Motor neuron (in vitro differentiated cells): Measurements from ENCODE around the gene CDH19. TPM values are rescaled to one million over a fixed set of nuclear protein-coding genes. Genes with fewer than 3 reads are reported as not detected.
"Not testable (repeated sequence)": the region's sequence is repeated elsewhere in the genome, so short reads cannot be mapped to it uniquely, and the experiment has no call there.

ENCODE experiments used
- ATAC-seq, 8 experiments: fragments of 200-7000 bp; cut with Tn5 transposase; replicated peaks in 6 of 8; 2 replicates each; pipeline ENCODE4 v1.8.0; 2021; ENCODE audit warnings: mild to moderate bottlenecking in 8 of 8, moderate library complexity in 8 of 8
- H3K27ac ChIP-seq, 2 donors: fragments of 250-450 bp; sonication (Bioruptor Pico); 2 replicates each; pipeline ENCODE4 v1.9.0; 2021; ENCODE audit warnings: antibody characterized with exemption in 2 of 2, mild to moderate bottlenecking in 2 of 2, moderate library complexity in 1 of 2
- H3K4me1 ChIP-seq, 2 donors: fragments of 250-450 bp; sonication (Bioruptor Pico); replicated peaks in 1 of 2; 2 replicates each; pipeline ENCODE4 v1.6.1; 2021; ENCODE audit warnings: antibody characterized with exemption in 2 of 2, mild to moderate bottlenecking in 2 of 2, moderate library complexity in 1 of 2
- H3K4me3 ChIP-seq, 5 donors: fragments of 250-450 bp; sonication (Bioruptor Pico); 2 replicates each; pipeline ENCODE4 v1.9.0; 2021; ENCODE audit warnings: antibody characterized with exemption in 5 of 5, mild to moderate bottlenecking in 5 of 5, moderate library complexity in 4 of 5
- WGBS, 10 experiments: fragments of 450-650 bp; shearing (Covaris generic); methylation state at CpG; one replicate each; pipeline ENCODE4 v1.0.0; 2022; 5-methylcytosine and 5-hydroxymethylcytosine counted together
- in situ Hi-C, 9 experiments: fragments of 400-800 bp; cut with MboI; loops; one replicate each; pipeline ENCODE4 v1.15.0; 2021; ENCODE audit warnings: low sequenced_read_pairs in 9 of 9, low pct_unique_long_range_greater_than_20kb in 2 of 9; ENCODE audit not compliant: unreplicated experiment in 9 of 9
- total RNA-seq, 8 experiments: library from RNA; unstranded; fragments of 300-600 nt; gene quantifications; 2 replicates each; pipeline versions ENCODE4 v1.2.3 to v1.2.4, GENCODE V29; 2022

CDH19 gene
- total RNA-seq, 8 experiments from 2014 or later: 0.05 to 3.4 (median 0.07) TPM; not detected in 1

DNA sequence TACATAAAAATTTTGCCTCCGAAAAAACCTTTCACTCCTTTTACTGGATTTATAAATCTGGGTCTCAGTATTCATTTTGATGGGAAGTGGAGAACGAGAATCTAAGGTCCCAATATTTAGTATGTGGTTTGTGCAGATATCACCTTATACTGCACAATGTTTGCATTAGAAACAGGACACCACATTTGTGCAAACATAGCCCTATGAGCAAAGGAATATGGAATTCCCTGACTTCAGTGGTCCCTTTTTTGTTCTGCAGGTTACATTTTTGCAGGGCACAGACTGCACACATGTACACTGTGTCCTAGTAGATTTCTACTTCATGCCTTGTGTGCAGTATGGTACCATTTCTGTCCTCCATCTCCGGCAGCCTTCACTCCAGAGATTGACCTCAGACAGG lies 130.0 kb downstream of the CDH19 start:
- in situ Hi-C loops: no loop called here
- ATAC-seq: no peak

DNA sequence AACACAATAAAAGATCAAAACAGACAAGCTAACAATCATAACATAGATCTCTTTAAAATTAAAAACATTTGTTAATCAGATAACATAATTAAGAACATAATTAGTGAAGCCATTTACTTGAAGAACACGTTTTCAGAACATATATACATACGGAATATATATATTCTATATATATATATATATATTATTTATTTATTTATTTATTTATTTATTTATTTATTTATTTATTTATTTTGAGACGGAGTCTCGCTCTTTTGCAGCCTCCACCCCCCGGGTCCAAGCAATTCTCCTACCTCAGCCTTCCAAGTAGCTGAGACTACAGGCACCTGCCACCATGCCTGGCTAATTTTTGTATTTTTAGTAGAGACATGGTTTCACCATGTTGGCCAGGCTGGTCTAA lies 137.7 kb downstream of the CDH19 start:
- ATAC-seq, H3K4me1 ChIP-seq, H3K27ac ChIP-seq, in situ Hi-C loops, H3K4me3 ChIP-seq: not testable (repeated sequence)
- WGBS, 10 experiments: 7 to 100% (median 73%) methylated on average over 2 to 5 of the region's 5 CpGs

More for the DNA sequence above, 130.0 kb downstream of the CDH19 start:
- no peak overlapping the region for H3K4me3 ChIP-seq
- no peak overlapping the region for H3K27ac ChIP-seq
- H3K4me1 ChIP-seq: no peaks in the 10 kb centered on the region
- 0 to 100% (median 79%) methylated on average over 1 to 3 of the region's 3 CpGs; no CpG with 5 or more reads in 1 of the 10 experiments for WGBS, 10 experiments

GRCh38 chr18:66461344-66461743 lies 142.5 kb downstream of the CDH19 start:
- 3 to 83% (median 56%) methylated on average over 2 to 3 of the region's 3 CpGs for WGBS, 10 experiments
- in situ Hi-C loops: no loop called here

DNA sequence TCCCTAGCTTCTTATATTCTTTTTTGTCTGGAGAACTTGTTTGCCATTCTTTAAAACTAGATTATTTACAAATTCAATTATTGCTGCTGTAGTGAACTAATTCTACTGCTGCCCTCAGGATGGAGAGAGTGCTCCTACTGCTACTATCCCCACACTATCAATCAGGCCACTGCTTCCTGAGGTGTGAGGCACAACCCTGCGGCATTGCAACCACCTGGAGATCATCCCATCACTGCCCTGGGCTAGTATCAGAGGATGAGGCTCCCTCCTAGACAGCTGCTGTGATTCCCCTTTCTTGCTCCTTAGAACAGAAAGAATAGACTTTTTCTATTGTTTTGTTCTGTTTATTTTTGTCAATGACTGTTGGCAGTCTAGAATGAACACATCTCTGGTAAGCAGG lies 146.6 kb downstream of the CDH19 start:
- no peak for ATAC-seq
- Histone ChIP-seq H3K27ac (no peak overlapping the region), H3K4me1 (no peaks in the 10 kb centered on the region), H3K4me3 (no peak overlapping the region)
- 0 to 67% (median 20%) methylated on average over 1 of the region's 1 CpG; no CpG with 5 or more reads in 5 of the 10 experiments for WGBS, 10 experiments
- in situ Hi-C loops: no loop called here

More at GRCh38 chr18:66461344-66461743, 142.5 kb downstream of the CDH19 start:
- Histone ChIP-seq H3K4me3 (no peak overlapping the region), H3K27ac (no peak overlapping the region), H3K4me1 (no peaks in the 10 kb centered on the region)
- no peak for ATAC-seq
